Stimulated activated CD8-positive, alpha-beta memory T cell treated with anti-CD3 and anti-CD28 coated beads, Interleukin-4, amount 100 ng/mL, for 4 hours (primary cell): ENCODE data around the gene NFAT5.

Experiments
- DNase-seq, 2 donors: peaks; one replicate each; pipeline ENCODE4 v3.0.0-alpha.2; 2020; ENCODE audit warnings: low read depth in 2 of 2, low spot score in 1 of 2

NFAT5 gene

DNA sequence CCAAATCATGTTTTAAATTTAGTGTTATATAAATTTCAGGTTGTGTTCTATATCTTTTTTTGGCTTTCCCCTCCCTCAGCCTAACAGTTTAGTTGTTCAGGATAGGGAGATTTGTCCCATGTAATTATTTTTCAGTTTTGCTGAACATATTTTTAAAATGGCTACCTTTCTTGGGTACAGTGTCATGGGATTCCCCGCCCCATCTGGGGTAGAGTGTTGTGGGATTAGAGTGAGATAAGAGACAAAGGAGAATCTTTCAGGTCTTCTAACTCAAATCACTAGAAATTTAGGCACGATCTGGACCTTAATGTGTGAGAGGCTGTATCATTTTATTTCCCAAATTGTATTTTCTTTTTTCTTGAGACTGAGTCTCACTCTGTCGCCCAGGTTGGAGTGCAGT is 24.8 kb downstream of the NFAT5 start:
- DNase-seq = no peak

DNA sequence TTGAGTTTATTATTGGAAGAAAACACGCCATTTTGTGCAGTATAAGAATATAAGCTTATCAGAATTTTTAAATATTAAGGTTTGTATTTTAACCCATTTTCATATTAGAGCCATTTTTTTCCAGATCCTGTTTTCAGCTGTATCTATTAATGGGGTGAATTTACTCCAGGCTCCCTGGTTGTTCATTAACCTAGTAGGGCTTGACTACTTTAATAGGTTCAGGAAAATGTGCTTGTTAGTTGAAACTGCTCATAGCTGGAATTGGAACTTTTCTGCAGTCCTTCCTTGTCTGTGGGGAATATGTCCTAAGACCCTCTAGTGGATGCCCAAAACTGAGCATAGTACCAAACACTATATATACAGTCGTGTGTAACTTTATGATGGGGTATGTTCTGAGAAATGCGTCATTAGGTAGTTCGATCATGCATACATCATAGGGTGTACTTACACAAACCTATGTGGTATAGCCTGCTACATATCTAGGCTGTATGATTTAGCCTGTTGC is 28.0 kb downstream of the NFAT5 start:
- DNase-seq = no peak

DNA sequence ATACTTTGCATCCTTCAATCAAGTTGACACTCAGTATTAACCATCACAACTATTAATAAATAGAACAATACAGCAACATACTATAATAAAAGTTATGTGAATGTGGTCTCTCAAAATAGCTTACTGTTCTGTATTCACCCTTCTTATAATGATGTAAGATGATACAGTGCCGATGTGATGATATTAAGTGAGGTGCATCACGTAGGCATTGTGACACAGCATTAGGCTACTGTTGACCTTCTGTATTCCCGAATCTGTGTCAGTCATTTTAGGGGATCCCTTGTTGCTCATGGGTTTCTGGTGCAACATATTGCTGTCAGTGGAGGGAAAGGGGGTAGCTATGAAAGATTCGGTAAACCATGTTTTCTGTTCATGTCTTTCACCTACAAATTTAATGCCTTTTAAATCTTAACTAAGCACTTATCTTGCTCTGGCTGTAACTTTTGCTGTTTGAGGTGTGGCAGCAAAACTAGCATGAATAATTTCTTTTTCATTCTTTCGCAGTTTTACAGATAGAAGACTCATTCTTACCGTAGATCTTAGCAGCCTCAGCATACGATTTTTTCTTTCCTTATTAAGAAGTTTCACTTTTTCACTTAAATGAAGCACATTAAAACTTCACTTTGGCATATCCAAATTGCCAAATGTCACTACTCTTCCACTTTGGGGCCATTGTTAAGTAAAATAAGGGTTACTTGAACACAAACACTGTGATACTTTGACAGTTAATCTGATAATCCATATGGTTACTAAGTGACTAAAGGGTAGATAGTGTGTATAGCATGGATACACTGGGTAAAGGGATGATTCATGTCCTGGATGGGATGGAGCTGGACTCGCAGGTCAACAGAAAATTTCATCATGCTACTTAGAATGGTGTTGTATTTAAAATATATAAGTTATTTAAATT is 29.6 kb downstream of the NFAT5 start:
- DNase-seq = no peak

DNA sequence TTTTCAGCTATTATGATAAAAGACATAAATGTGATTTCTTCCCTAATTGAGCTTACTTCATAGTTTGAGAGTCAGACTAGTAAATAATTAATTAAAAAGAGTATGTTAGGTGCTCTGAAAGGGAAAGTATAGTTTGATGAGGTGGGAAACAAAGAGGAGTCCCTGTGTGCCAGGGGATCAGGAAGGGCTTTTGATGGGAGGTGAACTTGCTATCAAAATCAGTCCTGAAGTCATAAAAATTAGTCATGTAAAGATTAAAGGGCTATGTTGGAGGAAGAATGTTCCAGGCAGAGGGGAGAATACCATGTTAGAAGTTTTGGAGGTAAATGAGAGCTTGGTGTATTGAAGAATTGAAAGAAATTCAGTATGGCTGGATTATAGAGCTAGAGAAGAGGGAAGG is 31.0 kb downstream of the NFAT5 start:
- DNase-seq = no peak

DNA sequence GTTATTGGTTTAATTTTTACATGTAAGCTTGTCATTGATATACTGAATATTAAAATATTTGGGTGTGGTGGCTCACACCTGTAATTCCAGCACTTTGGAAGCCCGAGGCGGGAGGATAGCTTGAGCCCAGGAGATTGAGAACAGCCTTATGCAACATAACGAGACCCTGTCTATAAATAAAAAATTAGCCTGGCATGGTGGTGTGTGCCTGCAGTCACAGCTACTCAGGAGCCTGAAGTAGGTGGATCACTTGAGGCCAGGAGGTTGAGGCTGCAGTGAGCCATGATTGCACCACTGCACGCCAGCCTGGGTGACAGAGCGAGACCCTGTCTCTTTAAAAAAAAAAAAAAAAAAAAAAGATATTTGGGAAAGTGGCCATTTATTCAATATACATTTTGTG is 32.3 kb downstream of the NFAT5 start:
- DNase-seq = no peak

DNA sequence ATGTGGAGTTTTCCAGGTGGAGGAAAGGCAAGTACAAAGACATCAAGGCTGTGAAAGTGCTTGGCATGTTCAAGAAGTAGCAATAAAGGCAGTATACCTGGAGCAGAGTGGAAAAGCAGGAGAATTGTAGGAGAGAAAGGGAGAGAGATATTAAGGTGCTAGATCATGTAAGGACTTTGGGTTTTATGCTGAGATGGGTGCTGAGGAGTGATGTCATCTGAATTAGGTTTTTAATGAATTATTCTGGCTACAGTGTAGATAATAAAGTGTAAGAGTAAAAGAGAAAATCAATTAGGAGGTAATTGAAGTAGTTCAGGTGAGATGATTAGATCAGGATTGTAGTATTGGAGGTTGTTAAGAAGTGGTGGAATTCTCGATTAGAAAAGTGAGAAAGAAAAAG is 34.0 kb downstream of the NFAT5 start:
- no peak for DNase-seq

DNA sequence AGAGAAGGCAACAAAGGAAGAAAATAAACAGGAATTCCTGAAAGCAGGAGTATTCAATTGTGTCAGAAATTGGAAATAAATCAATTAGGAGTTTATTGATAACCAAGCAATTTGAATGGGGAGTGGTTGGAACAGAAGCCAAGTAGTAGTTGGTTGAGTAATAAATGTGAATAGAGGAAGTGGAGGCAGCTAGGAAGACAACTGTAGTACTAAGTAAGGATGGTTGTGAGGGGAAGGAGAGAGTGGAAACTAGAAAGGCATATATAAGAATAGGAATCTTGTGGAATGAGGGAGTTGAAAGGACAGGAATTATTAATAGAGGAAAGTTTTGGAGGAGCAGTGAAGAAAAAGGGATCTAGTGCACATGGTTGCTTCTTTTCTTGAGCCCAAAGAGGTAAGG is 34.4 kb downstream of the NFAT5 start:
- no peak for DNase-seq

DNA sequence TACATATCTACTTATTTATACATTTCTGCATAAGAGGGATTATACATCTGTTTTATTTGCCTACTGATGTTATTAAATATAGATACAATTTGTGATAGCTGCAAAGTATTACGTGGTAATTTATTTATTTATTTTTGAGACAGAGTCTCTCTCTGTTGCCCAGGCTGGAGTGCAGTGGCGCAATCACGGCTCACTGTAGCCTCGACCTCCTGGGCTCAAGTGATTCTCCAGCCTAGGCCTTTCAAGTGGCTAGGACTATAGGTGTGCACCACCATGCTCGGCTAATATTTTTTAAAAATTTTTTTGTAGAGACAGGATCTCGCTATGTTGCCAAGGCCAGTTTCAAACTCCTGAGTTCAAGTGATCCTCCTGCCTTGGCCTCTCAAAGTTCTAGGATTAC is 35.5 kb downstream of the NFAT5 start:
- no peak for DNase-seq

DNA sequence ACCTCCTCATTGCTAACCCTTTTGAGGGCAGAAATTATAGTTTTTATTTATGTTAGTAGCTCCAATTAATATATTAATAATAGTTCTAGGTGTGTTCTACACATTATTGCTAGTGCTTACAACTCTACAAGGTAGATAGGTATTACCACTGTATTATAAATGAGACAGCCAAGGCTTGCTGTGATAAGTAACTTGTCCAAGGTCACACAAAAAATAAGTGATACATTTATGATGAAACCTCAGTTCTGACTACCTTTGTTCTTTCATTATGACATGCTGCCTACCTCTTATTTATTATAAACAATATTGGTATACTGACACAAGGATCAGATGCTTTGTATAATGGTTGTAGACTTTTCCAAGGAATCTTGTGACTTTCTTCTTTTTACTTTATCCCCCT is 41.2 kb downstream of the NFAT5 start:
- DNase-seq = no peak

DNA sequence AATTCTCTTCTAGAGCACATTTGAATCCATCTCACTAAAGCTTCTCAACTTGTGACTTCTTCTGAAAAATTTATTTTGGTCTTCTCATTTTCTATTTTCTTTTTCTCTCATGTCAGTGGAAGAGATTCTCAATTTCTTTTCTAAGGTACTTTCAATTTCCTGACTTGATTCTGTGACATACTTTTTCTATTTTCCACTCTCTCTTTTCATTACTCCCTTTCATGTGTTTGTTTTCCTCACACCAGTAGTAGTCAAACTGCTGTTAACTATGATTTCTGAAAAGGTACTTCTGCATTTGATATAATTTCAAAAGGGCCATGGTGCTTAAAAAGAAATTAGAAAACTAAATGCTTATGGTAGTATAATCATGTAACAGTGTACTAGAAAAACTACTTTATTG is 41.9 kb downstream of the NFAT5 start:
- DNase-seq = no peak

DNA sequence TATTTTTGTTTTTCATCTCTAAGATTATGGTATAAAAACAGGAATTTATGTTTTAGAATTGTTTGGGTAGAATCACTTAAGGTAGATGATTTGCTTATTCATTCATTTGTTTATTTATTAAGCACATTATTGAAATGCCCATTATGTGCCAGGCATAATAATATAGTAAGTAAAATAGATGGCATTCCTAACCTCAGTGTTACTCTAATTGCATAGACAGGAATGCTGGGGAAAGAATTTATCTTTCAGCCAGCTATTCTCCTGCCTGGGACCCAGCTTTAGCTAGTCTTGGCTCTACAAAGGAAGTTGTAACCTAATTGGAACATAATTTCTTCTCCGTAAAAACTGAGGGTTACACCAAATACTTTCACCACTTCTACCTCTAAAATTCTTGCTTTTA is 44.6 kb downstream of the NFAT5 start:
- no peak for DNase-seq

DNA sequence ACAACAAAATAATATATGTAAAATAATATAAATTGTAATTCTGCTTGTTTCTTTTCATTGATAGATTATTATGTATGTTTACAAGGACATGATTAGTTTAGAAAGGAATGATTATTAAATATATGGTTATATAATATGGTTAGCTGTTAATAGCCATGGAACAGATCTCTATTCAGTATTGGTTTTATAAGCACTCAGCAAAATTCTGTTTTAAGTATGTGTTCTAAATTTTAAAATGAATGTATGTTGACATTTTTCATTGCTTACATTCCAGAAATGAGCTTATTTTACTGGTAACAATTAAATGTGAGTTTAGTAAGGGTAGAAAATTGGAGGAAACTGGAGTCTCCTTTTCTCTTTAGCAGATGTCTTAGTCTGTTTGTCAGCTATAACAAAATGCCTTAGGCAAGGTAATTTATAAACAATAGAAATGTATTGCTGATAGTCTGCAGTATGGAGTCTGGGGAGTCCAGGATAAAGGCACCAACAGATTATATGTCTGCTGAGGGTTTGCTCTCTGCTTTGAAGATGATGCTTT is 45.4 kb downstream of the NFAT5 start:
- no peak for DNase-seq

DNA sequence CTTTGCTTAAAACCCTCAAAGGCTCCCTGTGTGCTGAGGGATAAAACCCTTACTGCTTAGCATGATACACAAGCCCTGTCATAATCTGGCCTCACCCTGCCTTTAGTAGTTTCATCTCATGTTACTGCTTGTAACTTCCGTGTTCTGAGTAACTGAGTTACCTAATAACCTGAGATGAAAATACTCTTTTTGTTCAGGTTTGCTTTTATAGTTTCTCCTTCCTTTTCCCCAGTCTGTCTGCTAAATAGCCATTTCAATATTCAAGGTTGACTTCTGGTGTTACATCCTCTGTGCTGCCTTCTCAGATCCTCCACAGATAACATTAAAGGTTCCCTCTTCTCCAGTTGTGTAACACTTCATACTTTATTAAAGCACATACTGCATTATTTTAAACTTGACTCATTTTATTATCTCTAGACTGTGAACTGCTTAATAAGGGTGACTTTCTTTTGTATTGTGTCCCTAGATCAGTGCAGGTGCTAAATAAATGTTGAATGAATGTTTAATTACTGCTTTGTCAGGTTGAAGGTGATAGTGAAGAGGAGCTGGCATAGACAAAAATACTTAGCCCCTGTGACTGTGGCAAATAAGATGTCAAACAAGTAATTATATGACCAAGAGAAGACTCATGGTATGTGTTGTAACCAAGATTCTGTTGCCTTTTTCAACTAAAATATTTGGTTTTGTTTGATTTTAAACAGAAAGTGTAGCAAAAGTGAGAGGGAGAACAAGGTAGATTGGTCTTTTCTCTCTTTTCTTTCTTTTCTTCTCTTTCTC is 47.8 kb downstream of the NFAT5 start:
- no peak for DNase-seq

DNA sequence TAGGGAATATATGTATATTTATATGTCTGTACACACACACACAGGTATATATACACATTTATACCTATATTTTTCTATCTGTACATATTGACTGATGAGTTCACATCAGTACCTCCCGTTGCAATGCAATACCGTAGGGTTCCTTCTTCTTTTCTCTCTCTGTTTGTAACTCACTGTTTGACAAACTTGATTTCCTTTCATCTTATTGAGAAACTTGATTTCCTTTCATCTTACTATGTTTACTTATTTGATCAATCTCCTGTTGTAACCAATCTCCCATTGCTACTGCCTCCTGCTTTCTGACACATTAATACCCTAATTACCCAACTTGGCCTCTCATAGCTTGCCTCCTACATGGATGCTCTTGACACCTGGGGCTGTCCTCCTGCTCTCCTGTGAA is 49.8 kb downstream of the NFAT5 start:
- no peak for DNase-seq

DNA sequence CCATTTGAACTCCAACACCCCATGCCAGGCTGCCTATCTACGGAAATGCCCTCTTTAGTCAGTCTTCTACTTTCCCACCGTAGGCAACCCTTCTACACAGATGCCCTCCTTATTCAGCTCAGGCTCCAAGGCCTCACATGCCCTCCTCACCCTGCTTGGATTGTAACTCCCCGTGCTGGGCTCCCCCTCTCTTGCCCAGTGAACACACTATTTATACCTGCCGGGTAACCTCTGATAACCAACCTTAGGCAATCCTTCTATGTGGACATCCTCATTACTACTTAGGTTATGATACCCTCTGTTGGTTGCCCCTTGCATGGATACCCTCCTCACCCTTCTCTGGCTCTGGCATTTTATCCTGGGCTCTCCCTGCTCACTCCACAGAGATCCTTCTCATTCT is 50.3 kb downstream of the NFAT5 start:
- DNase-seq = no peak

DNA sequence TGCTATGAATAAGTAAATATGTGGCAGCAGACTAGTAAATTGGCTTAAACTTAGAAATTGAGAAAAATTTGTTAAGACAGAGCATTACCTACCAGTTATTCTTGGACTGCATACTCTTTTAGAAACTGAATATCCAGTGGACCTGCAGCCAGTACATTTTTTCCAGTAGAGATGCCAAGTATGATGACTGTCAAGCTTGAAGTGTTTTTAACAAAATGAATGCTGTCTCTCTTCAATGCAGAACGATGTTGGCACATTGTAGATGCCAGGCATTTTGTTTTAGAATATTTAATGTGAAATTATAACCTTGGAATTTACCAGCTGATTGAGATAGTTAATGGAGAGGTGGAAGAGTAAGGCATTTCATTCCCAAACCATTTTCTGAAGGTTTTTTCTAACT is 52.5 kb downstream of the NFAT5 start:
- DNase-seq = no peak

DNA sequence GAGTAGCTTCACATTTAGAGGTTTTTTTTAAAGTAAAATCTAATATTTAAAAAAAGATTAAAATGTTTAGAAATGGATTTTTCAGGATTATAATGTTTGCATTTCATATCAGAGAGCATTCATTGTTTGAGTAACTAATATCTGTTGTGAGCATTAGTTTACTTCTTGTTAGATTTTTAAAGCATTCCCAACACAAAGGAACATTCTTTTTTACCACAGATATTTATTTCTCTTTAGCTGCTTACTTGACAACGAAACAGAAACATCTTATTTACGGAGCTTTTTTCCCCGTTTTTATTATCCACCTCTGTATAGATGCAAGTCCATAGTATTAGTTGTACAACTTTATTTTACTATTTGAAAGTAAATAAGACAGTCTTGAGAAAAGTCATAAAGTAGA is 53.0 kb downstream of the NFAT5 start:
- no peak for DNase-seq

DNA sequence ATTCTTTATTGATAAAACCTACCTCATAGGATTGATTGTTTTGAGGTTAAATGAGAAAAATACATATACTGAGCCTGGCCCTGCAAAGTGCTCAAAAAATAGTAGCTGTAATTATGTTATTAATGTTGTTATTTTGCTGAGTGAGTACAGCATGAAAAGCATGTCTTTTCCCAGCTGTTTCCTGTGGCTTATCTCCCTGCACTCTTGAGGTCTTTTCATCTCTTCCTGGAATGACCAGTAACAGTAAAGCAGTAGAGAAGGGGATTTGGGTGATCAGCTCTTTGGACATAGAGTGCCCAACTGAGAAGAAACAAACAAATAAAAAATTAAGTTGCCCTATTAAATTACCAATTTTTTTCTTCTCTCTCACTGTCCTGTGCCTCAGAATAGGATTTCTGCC is 53.7 kb downstream of the NFAT5 start:
- DNase-seq = no peak

DNA sequence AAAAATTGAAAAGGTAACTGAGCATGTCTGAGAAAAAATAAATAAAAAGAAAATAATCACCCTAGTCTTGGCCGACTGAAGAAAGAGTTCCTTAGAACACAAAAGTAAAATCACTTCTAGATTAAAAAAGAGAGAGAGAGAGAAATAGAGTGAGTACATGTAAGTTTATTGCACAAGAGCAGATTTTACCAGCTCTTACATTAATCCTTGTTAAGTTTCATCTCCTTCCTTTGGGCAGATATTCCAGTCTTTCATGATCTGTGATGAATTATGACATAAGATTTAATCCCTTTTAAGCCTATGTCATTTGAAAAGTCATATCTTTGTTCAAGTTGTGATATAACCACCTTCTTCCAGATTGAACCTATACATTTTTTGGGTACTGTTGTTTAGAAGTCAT is 54.8 kb downstream of the NFAT5 start:
- no peak for DNase-seq

DNA sequence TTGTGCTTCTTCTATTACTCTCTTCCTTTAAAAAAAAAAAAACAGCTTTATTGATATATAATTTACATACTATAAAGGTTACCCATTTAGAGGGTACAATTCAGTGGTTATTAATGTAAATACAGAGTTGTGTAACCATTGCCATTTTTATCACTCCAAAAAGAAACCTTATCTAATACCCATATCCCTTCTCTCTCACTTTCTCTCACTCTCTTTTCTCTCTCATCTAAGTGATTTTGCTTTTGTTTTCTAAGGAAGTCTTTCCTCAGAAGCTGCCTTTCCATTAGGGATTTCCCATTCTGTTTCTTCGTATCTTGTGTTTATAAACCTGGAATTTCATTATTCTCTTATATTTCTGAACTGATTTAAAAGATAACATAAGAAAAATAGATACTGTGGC is 55.5 kb downstream of the NFAT5 start:
- no peak for DNase-seq

DNA sequence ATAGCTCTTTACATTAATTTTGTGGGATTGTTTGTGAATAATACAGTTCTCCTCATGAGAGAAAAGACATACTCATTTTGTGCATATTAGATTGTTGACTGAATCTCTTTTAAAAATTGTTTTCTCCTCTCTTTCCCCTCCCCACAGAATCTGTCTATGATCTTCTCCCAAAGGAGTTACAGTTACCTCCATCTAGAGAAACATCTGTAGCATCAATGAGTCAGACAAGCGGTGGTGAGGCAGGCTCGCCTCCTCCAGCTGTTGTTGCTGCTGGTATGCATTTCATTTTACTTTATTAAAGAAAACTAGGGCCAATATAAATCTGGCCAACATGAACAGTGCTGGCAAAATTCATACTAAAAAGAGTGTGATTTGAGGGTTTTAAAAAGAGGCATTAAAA is 60.5 kb downstream of the NFAT5 start:
- no peak for DNase-seq

DNA sequence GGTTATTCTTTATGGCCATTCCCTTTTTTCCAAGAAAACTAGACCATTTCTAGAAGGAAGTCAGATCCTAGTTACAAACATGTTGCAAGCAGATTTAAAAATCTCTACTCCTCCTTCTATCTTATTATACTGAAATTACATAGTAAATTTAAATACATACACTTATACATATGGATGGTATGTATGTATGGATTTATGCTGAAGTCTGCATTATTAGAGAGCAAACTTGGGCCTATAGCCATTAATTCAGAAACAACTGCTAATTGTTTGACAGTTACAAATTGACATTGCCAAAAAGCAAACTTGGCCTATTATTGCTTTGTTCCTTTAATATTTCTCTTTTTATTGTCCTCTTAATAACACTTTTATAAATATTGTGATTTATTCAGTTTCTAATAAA is 67.1 kb downstream of the NFAT5 start:
- no peak for DNase-seq
